HCT116 (cell line): ENCODE results near the gene SLC35G2. TPM values are rescaled to one million over a fixed set of nuclear protein-coding genes. Genes with fewer than 3 reads are reported as not detected.

Experiments used
- ATAC-seq: fragments of 200-7000 bp; cut with Tn5 transposase; 2 replicates; pipeline ENCODE4 v1.9.1; 2020; ENCODE audit warnings: mild to moderate bottlenecking, moderate library complexity
- BruUV-seq: library from RNA; stranded (reverse); fragments of 400-500 nt; replicated peaks from 2 replicates; lab custom pipeline; 2021; lab: Mats Ljungman, UMichigan
- CTCF ChIA-PET: fragments of 300-600 bp; sonication (Branson Sonifier 250); formaldehyde crosslinking; loops from one replicate; lab custom pipeline; 2021; ENCODE audit warnings: antibody characterized with exemption; lab: Charles Lee
- POLR2A ChIA-PET: fragments of 300-600, 350-600 bp; sonication (Branson Sonifier 250); formaldehyde crosslinking; loops from one replicate; lab custom pipeline; 2021; ENCODE audit warnings: antibody characterized with exemption; lab: Charles Lee
- RAD21 ChIA-PET, 2 experiments: fragments of 300-600 bp; sonication (Branson Sonifier 250); formaldehyde crosslinking; loops; one replicate each; lab custom pipeline; 2023; ENCODE audit warnings: low total read pairs in 2 of 2; ENCODE audit not compliant: uncharacterized antibody in 2 of 2, unreplicated experiment in 2 of 2, low non-redundant PET in 1 of 2; lab: Charles Lee
- DNase-seq: peaks from one replicate; pipeline ENCODE4 v3.0.0-alpha.2; 2010; ENCODE audit warnings: low read depth, low spot score
- H2AFZ ChIP-seq: fragments of 200-600 bp; shearing (Covaris generic), sonication (generic); 2 replicates; pipeline ENCODE4 v1.6.1; 2017; ENCODE audit warnings: low read depth, mixed run types, mixed read lengths, antibody characterized with exemption, low read length; ENCODE audit not compliant: poor library complexity, severe bottlenecking
- H3K27ac ChIP-seq: 2 replicates; pipeline ENCODE4 v1.5.1; 2012; ENCODE audit warnings: low read depth, low read length
- H3K27me3 ChIP-seq: fragments of 200-600 bp; sonication (generic); 2 replicates; pipeline ENCODE4 v1.6.1; 2016; ENCODE audit warnings: mixed run types, low read length, mixed read lengths; ENCODE audit not compliant: insufficient read depth
- H3K36me3 ChIP-seq, 2 experiments: fragments of 200-500 bp in 1 of 2; fragments of 200-600 bp in 1 of 2; sonication (Bioruptor generic) in 1 of 2; sonication (generic) in 1 of 2; 2 replicates each; pipeline versions ENCODE4 v1.5.1 to v1.6.1; 2014 to 2016; ENCODE audit warnings: low read length in 2 of 2, inconsistent platforms in 1 of 2, mixed read lengths in 1 of 2, mixed run types in 1 of 2; ENCODE audit not compliant: insufficient read depth in 2 of 2, control insufficient read depth in 1 of 2
- H3K4me1 ChIP-seq, 2 experiments: fragments of 200-600 bp in 1 of 2; sonication (generic) in 1 of 2; 2 replicates each; pipeline versions ENCODE4 v1.5.1 to v1.6.1; 2012 to 2017; ENCODE audit warnings: low read length in 2 of 2, inconsistent platforms in 1 of 2, mild to moderate bottlenecking in 1 of 2, mixed read lengths in 1 of 2, mixed run types in 1 of 2, moderate library complexity in 1 of 2; ENCODE audit not compliant: insufficient read depth in 2 of 2, control insufficient read depth in 1 of 2
- H3K4me2 ChIP-seq: fragments of 200-600 bp; sonication (generic); 2 replicates; pipeline ENCODE4 v1.6.1; 2017; ENCODE audit warnings: mixed run types, low read length, mixed read lengths
- H3K4me3 ChIP-seq, 2 experiments: fragments of 200-600 bp in 1 of 2; sonication (generic) in 1 of 2; replicated peaks in 1 of 2; 2 replicates each; pipeline ENCODE4 v1.5.1; 2011 to 2016; ENCODE audit warnings: low read length in 2 of 2, control low read depth in 1 of 2, low read depth in 1 of 2, mild to moderate bottlenecking in 1 of 2, mixed read lengths in 1 of 2, mixed run types in 1 of 2
- H3K79me2 ChIP-seq: fragments of 200-600 bp; sonication (generic); 2 replicates; pipeline ENCODE4 v1.6.1; 2017; ENCODE audit warnings: mild to moderate bottlenecking, mixed run types, low read length, moderate library complexity, mixed read lengths; ENCODE audit not compliant: insufficient read depth
- H3K9ac ChIP-seq: fragments of 200-600 bp; sonication (generic); 2 replicates; pipeline ENCODE4 v1.6.1; 2016; ENCODE audit warnings: low read length, mixed read lengths
- H3K9me2 ChIP-seq: fragments of 200-600 bp; sonication (generic), shearing (Covaris generic); 2 replicates; pipeline ENCODE4 v1.6.1; 2017; ENCODE audit warnings: mixed run types, mild to moderate bottlenecking, moderate library complexity; ENCODE audit not compliant: insufficient read depth
- H3K9me3 ChIP-seq, 2 experiments: fragments of 200-500 bp in 1 of 2; fragments of 200-600 bp in 1 of 2; sonication (Bioruptor generic) in 1 of 2; sonication (generic) in 1 of 2; 2 replicates each; pipeline ENCODE4 v1.6.1; 2014 to 2017; ENCODE audit warnings: low read length in 2 of 2, mixed read lengths in 2 of 2, inconsistent platforms in 1 of 2, low read depth in 1 of 2, mild to moderate bottlenecking in 1 of 2, mixed run types in 1 of 2, moderate library complexity in 1 of 2; ENCODE audit not compliant: control insufficient read depth in 1 of 2, insufficient read depth in 1 of 2
- H4K20me1 ChIP-seq: fragments of 200-600 bp; sonication (generic), shearing (Covaris generic); 2 replicates; pipeline ENCODE4 v1.6.1; 2017; ENCODE audit warnings: mixed run types, mild to moderate bottlenecking, moderate library complexity; ENCODE audit not compliant: insufficient read depth
- EGR1 ChIP-seq: IDR thresholded peaks from 2 replicates; pipeline ENCODE4 v1.6.1; 2012; ENCODE audit warnings: low read depth
- ELF1 ChIP-seq: IDR thresholded peaks from 2 replicates; pipeline ENCODE4 v1.6.1; 2012; ENCODE audit warnings: low read depth, borderline replicate concordance
- RAD21 ChIP-seq: IDR thresholded peaks from 2 replicates; pipeline ENCODE4 v1.6.1; 2012; ENCODE audit warnings: low read depth, mild to moderate bottlenecking
- SRF ChIP-seq: IDR thresholded peaks from 2 replicates; pipeline ENCODE4 v1.6.1; 2012; ENCODE audit warnings: low read depth
- YY1 ChIP-seq: IDR thresholded peaks from 2 replicates; pipeline ENCODE4 v1.6.1; 2011; ENCODE audit warnings: low read length, low read depth, moderate library complexity, mild to moderate bottlenecking; ENCODE audit not compliant: insufficient replicate concordance; ENCODE audit errors: extremely low read depth
- ZNF274 ChIP-seq: fragments of 200-500 bp; sonication (Bioruptor generic); IDR thresholded peaks from 2 replicates; pipeline ENCODE4 v1.6.1; 2014; ENCODE audit warnings: mild to moderate bottlenecking, low read depth, low read length, inconsistent platforms
- intact Hi-C: fragments of 100-400 bp; cut with micrococcal nuclease; formaldehyde crosslinking; loops from 2 replicates; pipeline ENCODE4 v1.10.0; 2022
- total RNA-seq: library from RNA; stranded (reverse); gene quantifications from one replicate; pipeline ENCODE4 v1.2.1, GENCODE V29; 2021; ENCODE audit not compliant: unreplicated experiment
- TF ChIP-seq, protein P1 (sequence below): IDR thresholded peaks from 2 replicates; pipeline ENCODE4 v1.6.1; 2012; ENCODE audit warnings: low read depth
- TF ChIP-seq, protein P2 (sequence below): IDR thresholded peaks from 2 replicates; pipeline ENCODE4 v1.6.1; 2011; ENCODE audit warnings: mild to moderate bottlenecking, low read length, moderate library complexity; ENCODE audit not compliant: insufficient replicate concordance; ENCODE audit errors: extremely low read depth

The SLC35G2 gene
- total RNA-seq, 1 experiment from 2014 or later = 3.3 TPM

DNA sequence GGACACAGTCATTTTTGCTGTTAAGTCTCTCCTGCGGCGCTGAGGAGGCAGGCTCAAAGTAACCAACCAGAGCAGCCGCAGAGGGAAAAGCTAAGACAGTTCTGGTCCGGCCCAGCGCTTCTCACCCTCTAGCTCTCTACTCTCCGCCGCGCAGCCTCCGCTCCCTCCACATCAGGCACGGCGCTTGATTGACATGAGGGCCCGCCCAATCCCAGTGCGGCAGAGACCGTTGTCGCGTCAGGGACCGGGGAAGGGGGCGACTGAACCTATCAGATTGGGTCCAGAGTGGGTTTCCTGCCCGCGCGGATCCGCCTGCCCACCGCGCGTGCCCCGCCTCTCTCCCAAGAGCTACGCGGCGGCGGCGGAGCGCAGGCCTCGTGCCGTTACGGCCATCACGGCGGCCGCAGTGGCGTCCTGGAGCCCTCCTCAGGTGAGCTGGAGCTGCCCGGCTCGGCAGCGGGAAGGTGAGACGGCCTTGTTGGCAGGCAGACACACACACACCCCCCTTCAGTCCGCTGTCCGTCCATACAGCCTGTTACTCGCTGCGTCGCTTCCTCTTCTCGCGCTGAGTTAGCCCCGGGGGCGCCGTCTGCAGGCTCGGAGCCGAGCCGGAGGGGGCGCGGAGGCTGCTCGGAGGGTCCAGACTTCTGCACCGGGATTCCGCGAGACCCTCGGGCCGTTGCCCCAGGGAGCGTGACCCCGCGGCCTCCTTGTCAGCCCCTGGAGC is 43.1 kb downstream of the SLC35G2 start, which contains the start of gene NCK1 (continued):
- TF ChIP-seq, protein P1, sequence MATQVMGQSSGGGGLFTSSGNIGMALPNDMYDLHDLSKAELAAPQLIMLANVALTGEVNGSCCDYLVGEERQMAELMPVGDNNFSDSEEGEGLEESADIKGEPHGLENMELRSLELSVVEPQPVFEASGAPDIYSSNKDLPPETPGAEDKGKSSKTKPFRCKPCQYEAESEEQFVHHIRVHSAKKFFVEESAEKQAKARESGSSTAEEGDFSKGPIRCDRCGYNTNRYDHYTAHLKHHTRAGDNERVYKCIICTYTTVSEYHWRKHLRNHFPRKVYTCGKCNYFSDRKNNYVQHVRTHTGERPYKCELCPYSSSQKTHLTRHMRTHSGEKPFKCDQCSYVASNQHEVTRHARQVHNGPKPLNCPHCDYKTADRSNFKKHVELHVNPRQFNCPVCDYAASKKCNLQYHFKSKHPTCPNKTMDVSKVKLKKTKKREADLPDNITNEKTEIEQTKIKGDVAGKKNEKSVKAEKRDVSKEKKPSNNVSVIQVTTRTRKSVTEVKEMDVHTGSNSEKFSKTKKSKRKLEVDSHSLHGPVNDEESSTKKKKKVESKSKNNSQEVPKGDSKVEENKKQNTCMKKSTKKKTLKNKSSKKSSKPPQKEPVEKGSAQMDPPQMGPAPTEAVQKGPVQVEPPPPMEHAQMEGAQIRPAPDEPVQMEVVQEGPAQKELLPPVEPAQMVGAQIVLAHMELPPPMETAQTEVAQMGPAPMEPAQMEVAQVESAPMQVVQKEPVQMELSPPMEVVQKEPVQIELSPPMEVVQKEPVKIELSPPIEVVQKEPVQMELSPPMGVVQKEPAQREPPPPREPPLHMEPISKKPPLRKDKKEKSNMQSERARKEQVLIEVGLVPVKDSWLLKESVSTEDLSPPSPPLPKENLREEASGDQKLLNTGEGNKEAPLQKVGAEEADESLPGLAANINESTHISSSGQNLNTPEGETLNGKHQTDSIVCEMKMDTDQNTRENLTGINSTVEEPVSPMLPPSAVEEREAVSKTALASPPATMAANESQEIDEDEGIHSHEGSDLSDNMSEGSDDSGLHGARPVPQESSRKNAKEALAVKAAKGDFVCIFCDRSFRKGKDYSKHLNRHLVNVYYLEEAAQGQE = no peak
- TF ChIP-seq SRF (no peak), EGR1 (no peak), ELF1 (no peak)

DNA sequence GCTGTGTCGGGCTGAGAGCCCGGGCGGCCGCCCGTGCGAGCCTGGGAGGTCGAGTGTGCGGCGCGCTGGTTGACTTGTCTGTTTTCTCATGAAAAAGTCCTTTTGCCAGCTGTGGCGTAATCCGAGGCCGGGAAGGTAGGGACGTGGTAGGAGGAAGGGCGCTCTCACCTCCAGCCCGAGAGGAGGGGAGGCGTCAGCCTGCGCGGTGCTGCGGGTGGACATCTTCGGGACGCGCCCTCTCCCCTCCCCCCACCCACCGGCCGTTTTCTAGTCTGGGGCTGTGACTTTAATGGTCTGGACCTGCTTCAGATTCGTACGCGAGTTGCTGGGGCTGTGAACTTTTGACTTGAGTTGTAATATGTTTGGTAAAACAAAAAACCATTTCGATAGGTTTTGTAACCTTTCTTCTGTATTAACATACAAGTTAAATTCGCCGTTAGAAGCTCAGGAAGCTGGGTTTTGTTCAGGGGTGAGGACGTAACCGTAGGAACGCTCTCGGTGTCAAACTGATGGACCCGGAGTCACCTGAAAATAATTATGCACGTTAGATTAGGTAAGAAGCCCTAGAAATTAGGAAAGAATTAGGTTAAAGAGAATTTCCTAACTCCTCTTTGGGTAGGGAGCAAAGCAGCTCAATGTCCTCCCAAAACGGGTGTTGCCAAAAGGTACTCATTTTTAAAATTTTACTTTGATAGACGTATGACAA is 43.8 kb downstream of the SLC35G2 start:
- CTCF ChIA-PET = interaction anchor here (3.1 kb wide), 1 partner anchor 151 kb away, joined by 10 read pairs; no protein-coding TSS in a partner anchor
- Histone ChIP-seq H3K9me2 (no peaks in the 10 kb centered on the region), H3K4me3 (peak overlapping the region; percentile 89 to 97), H3K4me1 (peaks cover 9 to 20% of the 10 kb centered on the region in 2 experiments; a peak in 3 of 4 replicates), H3K9ac (peak overlapping the region; percentile 88), H2AFZ (peak overlapping the region; percentile 86), H3K27me3 (no peaks in the 10 kb centered on the region), H3K4me2 (peak overlapping the region; percentile 99), H3K36me3 (no peaks in the 10 kb centered on the region), H3K27ac (peak overlapping the region; percentile 90), H3K9me3 (no peaks in the 10 kb centered on the region), H3K79me2 (peaks cover 49% of the 10 kb centered on the region), H4K20me1 (peaks cover 6% of the 10 kb centered on the region)
- TF ChIP-seq YY1 = peak; percentile 58
- TF ChIP-seq, protein P2, sequence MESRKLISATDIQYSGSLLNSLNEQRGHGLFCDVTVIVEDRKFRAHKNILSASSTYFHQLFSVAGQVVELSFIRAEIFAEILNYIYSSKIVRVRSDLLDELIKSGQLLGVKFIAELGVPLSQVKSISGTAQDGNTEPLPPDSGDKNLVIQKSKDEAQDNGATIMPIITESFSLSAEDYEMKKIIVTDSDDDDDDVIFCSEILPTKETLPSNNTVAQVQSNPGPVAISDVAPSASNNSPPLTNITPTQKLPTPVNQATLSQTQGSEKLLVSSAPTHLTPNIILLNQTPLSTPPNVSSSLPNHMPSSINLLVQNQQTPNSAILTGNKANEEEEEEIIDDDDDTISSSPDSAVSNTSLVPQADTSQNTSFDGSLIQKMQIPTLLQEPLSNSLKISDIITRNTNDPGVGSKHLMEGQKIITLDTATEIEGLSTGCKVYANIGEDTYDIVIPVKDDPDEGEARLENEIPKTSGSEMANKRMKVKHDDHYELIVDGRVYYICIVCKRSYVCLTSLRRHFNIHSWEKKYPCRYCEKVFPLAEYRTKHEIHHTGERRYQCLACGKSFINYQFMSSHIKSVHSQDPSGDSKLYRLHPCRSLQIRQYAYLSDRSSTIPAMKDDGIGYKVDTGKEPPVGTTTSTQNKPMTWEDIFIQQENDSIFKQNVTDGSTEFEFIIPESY = no peak
- TF ChIP-seq ZNF274 = no peak
- 0 out of 2 replicates have a peak, but pooled peaks have one; percentile 2 for TF ChIP-seq RAD21
- BruUV-seq = no TSS peak
- RAD21 ChIA-PET = interaction anchor here in 1 of 2 experiments (1.3 kb wide), 1 partner anchor 110 kb away, joined by 4 read pairs; the partner anchor contains the start of gene STAG1
- intact Hi-C loops = loop anchor here (2.0 to 5.0 kb wide), 2 partner anchors 95 to 110 kb away; partner anchors contain the start of genes IL20RB and STAG1
- DNase-seq (peak; percentile 24), ATAC-seq (peak; percentile 48)
- POLR2A ChIA-PET = interaction anchor here (1.0 to 2.1 kb wide), 5 partner anchors 11 to 111 kb away, joined by 3 to 13 read pairs (median 4); partner anchors contain the start of gene STAG1
